T-helper 9 cell (primary cell): ENCODE results near the gene ROR1.

Experiments used
- DNase-seq: peaks from one replicate; pipeline ENCODE4 v3.0.0-alpha.2; 2020

Gene ROR1

DNA sequence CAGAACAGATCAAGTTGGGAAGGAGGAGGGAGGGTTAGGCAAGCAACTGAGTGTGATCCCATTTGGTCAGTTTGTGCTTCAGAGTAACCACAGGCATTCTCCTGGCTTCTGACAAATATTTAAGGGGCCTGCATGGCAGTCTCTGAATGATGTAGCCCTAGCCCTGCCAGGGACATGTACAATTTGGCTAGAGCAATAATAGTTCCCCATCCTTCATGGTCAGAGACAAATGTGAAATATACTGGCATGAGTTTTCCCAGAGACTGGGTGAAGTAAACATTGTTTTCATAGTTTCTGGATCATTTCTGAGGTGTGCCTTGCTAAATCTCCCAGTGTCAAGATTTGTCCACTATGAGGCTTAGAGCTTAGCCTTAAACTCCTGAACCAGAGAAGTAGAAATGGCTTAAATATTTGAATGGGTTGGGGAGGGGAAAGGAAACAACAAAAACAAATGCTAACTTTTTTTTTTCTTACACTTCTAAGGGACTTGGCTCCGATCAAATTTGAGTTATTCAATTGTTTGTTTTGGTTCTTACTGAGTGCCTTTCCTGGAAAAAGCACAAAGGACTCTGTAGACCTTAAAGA, 387.6 kb downstream of the ROR1 start:
- no peak for DNase-seq

DNA sequence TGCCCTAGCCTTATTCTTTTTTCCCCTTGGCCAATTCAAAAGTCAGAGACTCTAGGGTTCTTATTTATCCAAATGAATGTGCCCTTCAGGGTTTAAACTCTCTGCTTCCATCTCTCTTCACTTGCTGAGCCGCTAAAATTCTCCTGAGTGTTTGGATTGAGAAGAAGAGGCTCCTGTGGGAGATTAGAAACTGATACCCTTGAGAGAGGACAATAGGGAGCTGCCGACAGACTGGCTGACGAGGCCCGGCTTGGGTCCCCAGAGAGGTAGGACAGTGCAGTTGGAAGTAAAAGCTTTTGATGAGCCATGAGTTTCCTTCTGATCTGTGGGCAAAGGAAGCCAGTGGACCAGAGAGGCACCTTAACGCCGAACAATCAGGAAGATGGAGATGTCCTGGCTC, 388.3 kb downstream of the ROR1 start:
- DNase-seq = no peak

DNA sequence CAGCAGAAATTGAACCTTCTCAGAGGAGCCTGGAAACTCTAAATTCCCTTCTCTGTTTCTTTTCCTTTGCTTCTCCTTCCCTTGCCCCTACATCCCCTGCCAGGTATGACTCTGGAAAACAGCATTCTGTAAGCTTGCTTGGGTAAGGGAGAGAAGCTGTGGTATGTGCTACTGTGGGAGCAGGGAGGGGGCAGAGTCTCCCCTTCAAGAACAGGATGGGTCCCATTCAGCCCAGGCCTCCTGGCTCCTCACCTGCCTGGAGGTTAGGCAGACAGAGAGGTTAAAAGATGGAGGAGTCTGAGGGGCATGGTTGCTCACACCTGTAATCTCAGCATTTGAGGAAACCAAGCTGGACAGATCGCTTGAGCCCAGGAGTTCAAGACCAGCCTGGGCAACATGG, 389.0 kb downstream of the ROR1 start:
- DNase-seq = no peak

DNA sequence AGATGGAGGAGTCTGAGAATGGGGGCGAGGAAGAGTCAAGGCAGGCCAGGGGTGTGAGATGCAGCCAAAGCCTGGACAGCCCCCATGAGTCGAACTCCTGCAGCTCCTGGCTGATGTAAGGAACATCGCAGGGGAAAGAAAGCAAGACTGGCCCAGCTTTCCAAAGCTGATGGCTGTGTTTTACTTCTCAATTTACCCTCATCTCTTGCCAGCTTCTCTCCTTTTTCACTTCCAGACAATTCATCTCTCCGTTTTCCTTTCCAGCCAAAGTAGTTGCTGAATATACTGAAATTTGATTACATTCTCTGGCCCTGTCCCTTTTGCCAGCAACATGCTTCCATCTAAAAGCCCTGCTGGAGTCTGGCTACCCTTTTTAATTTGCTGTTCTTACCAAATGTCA, 389.6 kb downstream of the ROR1 start:
- no peak for DNase-seq

DNA sequence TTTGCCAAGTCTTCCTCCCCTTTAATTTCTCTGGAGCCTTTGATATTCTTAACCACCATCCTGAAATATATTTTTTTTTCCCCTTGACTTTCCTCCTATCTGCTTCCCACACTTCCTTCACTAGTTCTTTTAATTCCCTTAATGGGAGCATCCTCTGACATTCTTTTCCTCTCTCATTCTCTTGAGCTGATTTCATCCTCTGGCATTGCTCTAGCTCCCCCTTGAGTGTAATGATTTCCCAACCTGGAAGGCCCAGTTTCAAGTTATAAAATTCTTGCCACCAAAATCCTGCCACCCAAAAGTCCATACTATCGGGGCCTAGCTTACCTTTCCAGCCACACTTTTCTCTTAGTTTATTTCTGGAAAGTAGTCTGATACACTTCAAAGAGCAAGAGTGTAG, 390.2 kb downstream of the ROR1 start:
- DNase-seq = no peak

DNA sequence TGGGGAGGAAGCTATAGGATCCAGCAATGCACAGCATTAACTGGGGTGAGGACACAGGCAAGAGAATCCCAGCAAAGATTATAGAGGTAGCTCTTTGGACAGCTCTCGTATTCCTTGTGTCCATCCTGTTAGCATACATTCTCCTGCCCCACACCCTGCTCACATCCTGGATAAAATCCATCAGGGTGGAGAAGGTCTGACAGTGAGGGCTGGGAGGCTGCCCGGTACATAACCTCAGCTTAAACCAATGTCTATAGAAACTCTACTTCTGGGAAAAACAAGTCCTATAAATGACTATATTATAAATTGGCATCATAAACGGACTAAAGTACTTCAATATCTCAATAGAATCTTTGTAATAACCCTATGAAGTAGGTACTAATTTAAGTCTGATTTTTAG, 392.8 kb downstream of the ROR1 start:
- DNase-seq = no peak

DNA sequence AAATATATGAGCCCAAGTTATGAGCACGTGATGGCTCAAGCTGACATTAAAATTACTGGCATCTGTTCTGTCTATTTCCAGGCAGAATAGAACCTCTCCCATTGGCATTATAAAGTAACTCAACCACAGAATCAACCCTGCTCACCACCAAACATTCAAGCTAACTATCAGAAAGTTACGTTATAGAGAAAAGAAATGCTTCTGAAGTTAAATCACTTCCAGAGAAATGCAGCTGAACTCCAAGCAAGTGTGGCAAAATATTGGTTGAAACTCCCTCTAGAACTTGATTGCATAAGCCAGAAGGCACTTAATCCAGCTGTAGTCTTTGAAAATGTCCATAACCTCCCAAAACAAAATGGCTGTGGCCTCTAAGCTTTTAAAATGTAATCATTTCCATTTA, 393.4 kb downstream of the ROR1 start:
- DNase-seq = no peak

DNA sequence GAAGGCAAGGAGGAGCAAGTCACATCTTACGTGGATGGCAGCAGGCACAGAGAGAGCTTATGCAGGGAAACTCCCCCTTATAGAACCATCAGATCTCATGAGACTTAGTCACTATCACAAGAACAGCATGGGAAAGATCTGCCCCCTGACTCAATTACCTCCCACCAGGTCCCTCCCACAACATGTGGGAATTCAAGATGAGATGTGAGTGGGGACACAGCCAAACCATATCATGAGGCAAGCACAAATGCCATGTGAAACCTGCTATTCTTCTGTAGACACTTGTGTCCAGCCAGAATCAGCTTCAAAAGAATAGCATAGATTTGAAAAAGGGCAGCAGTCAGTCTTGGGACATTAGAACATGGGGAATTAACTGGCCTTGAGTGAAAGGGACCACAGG, 397.4 kb downstream of the ROR1 start:
- DNase-seq = no peak

DNA sequence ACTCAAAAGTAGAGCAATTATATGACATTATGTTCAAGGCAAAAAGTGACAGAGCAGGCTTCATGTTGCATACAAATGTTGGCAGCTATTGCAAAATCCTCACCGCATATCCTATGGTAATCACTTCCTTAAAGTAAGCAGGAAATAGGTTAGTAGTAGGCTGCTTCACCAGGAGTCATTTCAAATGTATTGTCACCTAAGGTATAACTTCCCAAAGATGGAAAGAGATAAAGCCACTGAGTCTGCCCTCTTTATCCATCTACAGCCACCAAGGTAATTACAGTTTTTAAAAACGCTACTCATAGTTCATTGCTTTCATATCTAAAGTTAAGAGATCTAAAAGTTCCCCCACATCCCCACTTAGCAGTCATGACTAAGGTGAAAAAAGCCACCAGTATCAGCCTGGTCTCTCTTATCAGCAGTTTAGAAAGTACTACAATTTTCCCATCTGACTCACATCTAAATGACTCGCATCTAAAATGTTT, 398.0 kb downstream of the ROR1 start:
- no peak for DNase-seq

DNA sequence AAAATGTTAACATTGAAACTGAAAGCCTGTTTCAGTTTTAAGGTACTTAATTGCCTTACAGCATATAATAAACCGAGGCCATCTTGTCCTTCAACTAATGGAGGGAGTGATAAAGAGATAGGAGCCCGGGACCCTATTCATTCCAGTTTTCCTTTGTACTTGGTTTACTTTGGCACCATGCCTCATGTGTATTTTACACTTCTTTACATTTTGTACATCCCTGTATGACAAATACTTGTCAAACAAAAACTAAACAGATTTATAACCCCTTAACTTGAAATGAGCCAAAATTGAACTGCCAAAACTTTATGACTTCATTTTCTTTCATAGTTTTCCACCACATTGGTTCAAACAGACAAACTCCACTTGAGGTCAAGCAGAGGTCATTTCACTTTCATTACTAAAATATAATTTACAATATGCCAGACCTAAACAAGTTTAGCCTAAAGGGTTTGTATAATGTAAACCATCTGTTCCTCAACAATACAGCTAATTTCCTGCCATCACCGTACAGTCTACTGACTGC, 398.7 kb downstream of the ROR1 start:
- no peak for DNase-seq

DNA sequence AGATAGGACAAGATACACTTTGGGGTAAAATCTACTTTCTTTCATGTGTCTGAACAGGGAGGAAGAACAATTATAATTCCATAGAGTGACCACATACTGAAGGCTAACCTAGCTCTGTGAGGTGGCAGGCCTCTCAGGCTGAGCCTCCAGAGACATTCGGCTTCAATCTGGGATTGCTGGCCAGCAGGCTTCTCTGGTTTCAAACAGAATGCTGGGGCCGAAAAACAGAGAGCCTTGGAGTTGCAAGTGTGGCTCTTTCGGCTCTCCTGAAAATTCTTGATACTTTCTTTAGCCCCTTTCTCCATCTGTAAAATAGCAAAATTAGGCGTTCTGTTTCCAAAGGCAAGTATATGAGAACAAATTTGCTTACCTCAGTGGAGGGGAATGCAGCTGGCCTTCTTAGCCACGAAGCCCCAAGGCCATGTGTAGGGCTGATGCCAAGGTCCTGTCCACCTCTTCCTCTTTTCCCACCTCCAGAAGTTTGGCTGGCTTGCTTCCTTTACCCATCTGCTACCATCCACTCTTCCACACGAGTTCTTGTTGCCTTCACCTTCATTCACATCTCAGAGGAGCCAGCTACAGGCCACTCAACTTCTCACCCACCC, 399.6 kb downstream of the ROR1 start:
- no peak for DNase-seq

DNA sequence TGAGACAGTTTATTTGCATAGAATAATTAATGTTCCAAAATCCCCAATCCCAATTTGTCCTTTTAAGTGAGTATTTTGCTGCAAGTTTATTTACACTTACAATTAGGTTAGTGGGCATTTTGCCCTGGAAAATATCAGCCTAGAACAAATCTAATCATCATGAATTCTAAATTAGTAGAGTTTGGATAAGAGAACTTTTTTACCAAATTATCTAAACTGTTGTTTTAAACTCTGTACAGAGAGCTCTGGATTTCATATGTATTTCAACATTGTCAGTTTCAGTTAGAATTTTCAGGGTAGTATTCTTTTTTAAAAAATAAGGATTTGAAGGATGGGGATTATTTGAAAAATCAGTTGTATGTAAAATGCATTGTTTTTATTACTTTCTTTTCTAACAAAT, 401.8 kb downstream of the ROR1 start:
- no peak for DNase-seq

DNA sequence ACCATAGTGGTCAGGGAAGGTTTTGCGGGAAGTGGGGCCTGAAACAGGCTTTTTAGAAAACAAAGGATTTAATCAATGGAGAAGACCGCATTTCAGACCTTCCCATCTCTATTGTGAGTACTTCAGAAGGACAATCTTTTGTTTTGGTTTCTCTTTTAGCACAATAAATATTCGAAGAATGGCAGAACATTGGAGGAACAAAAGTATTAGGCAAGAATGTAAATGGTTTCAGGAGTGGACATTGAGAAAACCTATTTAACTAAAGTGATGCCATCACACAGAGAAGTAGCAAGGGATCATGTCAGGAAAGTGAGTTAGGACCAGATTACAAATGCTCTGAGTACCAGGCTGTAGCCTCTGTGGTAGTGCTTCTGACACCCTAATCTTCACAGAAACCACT, 402.8 kb downstream of the ROR1 start:
- DNase-seq = no peak

DNA sequence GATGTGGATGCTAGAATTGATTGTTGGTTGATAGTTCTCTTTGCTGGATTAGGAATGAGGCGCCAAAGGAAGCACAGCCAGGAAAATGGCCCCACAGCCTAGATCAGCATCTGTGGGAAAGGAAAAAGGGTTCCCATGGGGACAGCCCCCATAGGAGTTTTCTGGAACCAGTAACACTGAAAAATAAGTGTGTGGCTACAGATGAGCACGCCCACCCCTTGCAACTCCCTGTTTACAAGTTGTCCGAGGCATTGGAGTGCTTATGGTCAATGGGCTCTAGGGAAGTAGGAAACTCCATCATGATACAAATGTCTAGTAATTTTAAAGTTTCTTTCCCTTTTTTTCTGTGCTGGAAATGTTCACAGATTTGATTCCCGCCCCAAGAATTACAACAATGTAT, 405.8 kb downstream of the ROR1 start:
- DNase-seq = no peak

DNA sequence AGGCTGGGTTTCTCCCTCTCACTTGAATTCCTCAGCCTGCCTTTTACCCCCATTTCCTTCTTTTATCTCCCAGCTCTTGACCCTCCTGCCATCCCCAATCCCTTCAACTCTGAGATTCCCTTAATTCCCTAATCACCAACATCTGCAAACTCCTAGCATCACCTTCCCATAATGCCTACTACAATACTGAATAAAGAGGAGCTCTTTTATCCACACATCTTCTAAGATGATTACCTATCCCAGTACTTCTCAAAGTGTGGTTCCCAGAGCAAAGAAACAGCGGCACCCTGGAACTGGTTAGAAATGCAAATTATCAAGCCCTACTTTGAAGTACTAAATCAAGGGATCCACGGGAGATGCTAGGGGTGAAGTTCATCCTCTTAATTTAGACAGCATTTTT, 408.4 kb downstream of the ROR1 start:
- no peak for DNase-seq

DNA sequence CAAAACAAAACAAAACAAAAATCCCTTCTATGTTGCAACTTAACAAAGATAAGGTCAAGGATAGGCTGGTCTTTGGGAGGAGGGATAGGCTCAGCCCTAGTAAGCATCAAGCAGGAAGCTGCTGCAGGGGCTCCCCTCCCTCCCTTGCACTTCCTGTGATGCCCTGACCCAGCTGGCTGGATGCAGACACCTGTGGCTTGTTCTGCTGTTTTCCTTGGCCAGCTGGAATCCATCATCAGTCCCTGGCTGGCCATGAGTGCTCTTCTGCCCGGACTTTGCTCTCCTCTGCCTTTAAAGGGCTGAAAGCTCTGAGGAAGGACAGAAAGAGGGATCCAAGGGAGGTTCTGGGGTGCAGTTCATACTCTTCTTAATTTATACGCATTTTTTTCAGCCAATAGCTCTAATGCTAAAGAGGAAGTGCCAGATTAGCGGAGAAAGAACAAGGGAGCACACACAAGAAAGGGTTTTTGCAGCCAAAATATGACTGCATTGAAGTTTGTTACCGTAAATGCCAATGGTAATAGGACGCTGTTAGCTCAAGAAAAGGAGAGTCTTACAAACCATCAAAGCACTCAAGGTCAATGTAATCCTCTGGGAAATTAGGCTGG, 409.7 kb downstream of the ROR1 start:
- no peak for DNase-seq

DNA sequence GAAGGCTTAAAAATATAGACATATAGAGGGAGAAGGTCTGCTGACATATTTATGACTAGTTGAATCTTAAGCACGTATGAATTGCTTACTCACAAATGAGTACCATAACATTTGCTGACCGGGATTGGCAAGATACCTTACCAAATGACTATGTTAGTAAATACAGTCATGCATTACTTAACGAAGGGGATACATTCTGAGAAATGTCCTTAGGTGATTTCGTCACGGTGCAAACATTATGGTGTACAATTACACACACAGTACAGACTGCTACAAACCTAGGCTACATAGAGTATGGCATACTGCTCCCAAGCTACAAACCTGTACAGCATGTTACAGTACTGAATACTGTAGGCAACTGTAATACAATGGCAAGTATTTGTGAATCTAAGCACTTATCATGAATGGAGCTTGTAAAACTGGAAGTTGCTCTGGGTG, 410.2 kb downstream of the ROR1 start:
- DNase-seq = no peak

DNA sequence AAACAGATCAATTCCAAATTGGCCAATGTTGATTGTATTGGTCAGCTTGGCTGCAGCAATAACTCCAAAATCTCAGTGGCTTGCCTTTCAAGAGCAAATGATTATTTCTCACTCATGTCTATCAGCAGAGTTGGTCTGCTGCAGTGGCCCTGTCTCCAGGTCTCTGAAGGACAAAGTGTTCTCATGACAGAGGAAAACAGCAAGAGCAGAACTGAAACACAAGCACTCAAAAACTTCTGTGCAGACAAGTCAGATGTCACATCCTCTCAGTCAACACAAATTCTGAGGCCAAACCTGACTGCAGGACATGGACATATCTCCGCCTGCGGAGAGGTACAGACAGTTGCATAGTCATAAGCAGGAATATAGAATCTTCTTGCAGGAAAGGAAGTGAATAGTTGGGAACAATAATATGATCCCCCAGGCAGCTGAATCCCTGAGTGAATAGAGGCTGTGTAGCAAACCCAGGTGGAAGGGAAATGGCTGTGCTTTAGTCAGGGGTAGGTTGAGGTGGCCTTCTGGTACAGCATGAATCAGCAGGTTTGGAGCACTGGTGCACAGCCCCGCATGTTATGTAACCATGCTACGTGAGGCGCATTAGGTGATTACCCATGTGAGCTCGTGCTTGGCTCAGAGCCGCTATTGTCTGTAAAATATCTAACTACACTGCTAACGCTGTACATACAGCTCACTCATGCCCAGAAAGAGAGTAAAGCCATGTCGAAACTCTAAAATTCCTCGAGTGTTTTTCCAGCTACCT, 412.5 kb downstream of the ROR1 start:
- DNase-seq = no peak

DNA sequence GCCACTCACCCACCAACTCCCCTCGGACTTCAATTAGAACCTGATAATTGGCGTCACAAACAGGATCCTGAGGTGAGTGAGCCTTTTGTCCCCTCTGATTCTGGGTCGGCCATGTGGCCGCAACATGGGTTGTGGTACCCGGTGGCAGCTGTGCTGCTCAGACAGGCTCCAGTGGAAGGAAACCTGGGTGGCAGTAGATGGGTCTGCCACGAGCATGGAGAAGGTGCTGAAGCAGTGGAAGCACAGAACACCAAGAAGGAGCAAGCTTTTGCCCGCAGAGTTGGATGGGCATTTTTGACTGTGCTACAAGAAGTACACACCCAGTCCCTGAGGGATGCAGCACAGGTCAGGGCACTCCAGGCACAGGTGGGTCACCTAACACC, 413.1 kb downstream of the ROR1 start:
- DNase-seq = no peak

DNA sequence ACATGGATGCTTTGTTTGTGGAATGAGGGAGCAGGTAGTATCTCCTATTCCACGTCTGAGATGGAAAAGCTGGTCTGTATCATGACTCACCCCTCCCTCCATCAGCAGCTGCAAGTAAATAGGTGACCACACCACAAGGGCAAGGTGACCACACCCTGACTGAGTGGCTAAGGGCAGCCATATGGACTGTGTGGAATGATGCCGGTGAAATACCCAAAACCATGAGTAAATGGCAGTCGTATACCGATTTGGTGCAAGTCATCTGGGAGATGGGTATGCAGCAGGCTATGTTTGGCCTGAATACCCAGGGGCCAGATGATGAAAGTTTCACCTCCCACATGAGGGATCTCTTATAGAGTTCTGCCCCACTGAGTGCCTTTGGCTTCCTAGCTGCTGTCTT, 413.8 kb downstream of the ROR1 start:
- DNase-seq = no peak

DNA sequence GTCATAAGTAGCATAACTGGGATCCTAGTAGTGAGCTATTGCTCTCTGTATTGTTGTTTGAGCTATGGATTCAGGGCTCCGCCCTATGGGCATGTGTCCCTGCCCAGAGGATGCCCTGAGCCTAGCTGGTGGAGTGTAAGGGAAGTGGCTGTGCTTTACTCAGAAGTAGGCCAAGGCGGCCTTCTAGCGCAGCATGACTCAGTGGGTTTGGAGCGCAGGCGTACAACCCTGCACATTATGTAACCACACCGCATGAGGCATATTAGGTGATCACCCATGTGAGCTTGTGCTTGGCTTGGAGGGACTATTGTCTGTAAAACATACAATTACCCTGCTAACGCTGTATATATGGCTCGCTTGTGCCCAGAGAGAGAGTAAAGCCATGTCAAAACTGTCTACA, 418.5 kb downstream of the ROR1 start:
- DNase-seq = no peak

DNA sequence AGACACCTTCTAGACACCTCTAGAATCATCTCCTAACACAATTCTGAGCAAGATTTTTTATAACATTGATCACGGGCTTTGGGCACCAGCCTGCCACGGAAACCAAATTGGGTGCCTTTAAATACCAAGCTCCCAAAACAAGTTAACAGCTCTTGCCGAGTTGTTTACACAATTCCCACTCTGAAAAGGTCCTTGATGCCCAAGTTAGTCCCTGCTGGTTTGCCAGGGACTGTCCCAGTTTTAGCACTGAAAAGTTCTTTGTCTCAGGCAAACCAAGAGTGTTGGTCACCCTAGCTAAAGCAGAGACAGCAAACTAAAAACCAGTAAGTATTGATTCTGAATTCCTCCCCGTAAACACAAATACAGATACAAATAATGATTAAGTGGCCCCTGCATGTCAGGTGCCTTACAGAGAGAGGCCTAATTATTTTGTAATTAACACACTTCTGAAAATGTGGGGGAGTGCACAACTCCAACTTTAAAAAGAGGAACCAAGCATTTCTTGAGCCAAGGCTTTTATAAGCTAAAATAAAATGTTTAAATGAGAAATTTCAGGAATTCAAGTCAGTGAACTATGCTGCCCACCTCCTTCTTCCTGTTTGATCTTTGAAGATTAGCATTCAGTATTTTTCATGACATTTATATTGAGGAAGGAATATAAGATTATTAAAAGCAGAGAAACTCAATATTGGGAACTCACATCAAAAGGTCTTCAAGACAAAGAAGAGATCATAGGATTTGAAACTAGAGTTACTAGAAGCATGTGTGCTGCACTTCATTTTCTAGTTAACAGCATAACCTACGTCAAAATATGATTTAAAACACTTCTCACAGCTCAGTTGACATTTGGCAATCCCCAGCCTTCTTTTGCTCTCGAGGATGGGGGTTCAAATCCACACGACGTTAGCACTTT, 420.6 kb downstream of the ROR1 start:
- no peak for DNase-seq

DNA sequence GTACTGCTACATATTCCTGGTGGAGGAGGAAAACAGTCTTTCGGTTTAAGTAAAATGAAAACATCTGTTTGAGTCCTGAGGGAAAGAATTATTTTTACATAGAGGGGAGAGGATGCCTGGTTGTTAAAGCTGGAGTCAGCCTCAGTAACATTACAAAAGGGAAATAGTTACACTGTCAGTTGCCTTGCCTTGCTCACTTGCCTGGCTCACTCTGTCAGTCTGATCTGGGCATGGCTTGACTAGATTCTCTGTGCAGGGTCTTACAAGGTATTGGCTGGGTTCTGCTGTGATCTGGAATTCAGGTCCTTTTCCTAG, 421.2 kb downstream of the ROR1 start:
- DNase-seq = no peak
